Stimulated activated CD4-positive, alpha-beta T cell treated with anti-CD3 and anti-CD28 coated beads, Interleukin-4, amount 100 ng/mL, for 1 hour (primary cell): ENCODE measurements around the gene TMEM271.

ENCODE experiments used
- DNase-seq: peaks from one replicate; pipeline ENCODE4 v3.0.0-alpha.2; 2020

The TMEM271 gene, protein sequence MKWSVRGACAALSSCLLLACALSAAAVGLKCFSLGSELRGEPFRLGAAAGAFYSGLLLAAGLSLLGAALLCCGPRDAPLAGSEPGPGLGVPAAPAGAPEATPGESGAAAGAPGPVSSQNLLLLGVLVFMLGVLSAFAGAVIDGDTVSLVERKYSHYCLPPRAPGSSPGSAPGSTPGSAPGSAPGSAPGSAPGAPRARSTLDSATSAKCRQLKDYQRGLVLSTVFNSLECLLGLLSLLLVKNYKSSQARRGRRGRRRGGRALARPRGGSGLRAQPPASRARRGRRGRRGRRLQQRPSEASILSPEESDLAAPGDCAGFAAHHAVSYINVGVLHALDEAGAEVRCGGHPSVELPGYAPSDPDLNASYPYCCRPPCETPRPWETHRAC

GRCh38 chr4:576245-576821, at the start of gene TMEM271:
TMEM271 (minus strand) TSS chr4:576295; CDS start chr4:576062, 233 bp downstream.
- DNase-seq = no peak

- DNase-seq = no peak
Observed at GRCh38 chr4:625631-626161, 49.6 kb upstream of the TMEM271 start.

GRCh38 chr4:624705-625590, 48.9 kb upstream of the TMEM271 start, which contains the start of gene PDE6B:
PDE6B (plus strand) TSS chr4:625573; CDS start chr4:625627, 54 bp downstream.
- no peak for DNase-seq

DNA sequence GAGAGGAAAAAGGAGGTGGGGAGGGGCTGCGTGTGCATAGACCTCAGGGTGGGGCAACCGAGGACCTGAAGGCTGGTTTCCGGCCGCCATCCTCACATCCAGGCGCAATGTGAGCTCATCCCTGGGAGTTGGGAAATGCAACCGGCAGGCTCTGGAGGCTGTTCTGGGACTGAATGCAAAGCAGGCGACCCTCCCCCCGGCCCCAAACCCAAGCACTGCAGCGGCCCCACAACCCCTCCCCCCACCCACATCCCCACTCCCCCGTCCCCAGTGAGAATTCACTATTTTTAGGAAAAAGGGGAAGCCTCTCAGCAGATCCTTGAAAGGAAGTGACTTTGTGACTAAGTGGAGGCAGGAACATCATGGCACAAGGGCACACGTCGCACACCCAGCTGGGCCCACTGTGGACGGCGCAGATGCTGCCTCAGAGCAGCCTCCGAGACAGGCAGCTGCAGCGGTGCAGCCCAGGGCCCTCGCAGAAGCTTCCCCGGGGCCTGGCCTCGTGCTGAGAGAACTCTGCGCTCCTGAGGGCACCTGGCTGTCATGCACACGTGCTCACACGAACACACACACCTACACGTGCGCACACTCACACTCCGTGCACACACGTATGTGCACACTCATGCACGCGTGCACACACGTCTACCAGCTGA, 47.9 kb upstream of the TMEM271 start:
- DNase-seq = no peak

DNA sequence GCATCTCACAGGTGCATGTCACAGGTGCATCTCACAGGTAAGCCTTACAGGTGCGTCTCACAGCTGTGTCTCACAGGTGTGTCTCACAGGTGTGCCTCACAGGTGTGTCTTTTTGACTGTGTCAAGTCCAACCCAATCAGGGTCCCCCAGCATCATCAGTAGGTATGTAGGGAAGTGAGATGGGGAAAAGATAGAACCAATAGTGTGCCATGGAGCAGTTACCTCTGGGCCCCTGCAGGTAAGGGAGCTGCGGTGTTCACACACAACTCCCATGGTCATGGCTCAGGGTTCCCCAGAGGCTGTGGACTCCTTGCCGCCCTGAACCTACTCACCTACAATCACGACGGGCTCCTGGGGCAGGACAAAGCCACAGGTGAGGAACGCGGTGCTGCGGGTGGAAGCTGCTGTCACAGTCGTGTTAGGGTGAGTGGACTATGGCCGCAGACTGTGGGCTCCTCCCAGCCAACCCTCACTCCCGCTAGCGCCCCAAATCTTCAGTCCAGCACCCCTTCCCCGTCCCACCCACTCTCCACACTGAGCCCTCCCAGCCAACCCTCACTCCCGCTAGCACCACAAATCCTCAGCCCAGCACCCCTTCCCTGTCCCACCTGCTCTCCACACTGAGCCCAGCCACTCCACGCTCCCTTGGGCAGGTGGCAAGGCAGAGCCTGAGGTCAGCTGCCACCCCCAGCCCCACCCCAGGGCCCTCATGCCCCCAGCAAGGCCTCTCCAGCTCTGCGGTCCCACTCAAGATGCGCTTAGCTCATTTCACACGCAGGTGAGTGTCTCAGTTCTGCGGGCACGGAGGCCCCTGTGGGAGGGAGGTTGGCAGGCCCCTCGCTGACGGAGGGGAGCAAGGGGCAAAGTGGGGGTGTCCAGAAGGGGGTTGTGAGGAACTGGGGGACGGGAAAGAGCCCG, 47.2 kb upstream of the TMEM271 start:
- DNase-seq = no peak

DNA sequence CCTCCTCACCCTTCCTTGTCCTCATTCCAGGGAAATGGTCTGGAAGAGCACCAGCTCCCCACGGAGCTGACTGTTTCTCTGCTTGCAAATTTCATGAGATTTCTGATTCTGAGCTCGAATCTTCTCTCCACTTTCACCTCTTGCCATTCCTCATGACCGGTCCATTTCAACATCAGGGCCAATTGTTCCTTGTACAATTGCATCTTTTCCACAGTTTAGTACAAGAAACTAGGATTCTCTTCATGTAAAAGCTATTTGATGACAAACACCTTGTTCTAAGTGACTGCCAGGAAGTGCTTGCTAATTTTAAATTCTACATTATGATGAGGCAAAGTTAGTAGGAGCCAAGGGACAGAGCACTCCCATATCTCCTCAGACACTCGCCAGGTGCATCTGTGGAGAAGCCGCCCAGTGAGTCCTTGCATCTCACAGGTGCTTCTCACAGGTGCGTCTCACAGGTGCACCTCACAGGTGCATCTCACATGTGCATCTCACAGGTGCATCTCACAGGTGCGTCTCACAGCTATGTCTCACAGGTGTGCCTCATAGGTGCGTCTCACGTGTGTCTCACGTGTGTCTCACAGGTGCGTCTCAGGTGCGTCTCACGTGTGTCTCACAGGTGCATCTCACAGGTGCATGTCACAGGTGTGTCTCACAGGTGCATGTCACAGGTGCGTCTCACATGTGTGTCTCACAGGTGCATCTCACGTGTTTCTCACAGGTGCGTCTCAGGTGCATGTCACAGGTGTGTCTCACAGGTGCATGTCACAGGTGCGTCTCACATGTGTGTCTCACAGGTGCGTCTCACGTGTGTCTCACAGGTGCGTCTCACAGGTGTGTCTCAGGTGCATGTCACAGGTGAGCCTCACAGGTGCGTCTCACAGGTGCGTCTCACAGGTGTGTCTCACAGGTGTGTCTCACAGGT, 46.2 kb upstream of the TMEM271 start:
- no peak for DNase-seq

DNA sequence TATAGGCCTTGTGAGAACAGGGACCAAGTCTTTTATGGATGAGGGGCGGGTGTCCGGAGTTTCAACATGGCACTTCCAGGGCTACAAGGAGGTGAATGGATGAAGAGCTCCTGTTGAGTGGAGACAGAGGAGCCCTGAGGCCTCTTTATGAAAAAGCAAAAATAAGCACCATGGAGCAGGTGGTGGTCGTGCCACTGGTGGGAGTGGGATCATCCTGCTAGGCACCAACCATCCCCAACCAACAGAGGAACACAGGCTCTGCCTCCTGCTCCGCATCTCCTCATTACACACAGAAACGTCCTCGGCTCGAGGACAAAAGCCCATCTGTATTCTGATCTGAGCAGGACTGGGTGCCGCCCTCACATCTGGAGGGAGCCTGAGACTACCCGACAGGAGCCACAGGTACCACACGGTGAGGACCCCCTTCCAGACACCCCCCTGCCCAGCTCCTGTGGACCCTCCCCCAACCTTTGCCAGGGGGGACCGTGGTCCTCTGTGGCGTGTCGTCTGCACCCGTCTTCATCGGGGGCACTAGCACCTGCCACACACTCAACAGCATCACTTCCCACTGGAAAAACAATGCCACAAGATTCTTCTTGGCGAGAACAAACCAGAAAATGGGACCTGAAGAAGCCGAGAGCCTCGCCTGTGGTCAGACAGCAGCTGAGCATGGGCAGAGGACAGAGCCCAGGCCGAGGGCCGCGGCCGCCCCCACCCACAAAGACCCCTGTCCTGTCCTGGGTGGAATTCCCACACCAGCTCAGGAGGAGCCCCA, 45.4 kb upstream of the TMEM271 start:
- DNase-seq = no peak

DNA sequence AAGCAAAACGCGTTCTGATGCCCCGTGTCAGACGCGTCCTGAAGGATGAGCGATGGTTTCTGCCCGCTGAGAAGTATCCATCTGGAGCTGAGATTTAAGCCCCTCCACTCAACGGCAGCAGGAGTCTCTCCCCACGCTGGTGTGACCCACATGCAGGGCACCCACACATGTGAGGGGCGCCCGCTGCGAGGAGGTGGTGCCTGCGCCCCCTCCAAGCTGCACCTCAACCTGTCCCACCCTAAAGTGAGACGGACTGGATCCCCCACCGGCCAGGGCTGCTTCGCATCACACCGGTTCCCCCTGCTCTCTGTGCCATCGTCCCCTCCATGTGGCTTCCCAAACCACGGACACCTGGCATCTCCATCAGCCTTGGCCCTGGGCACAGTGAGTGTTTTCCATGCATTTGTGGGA, 44.8 kb upstream of the TMEM271 start:
- DNase-seq = no peak

- DNase-seq = no peak
Observed at GRCh38 chr4:620201-620600, 44.1 kb upstream of the TMEM271 start.

DNA sequence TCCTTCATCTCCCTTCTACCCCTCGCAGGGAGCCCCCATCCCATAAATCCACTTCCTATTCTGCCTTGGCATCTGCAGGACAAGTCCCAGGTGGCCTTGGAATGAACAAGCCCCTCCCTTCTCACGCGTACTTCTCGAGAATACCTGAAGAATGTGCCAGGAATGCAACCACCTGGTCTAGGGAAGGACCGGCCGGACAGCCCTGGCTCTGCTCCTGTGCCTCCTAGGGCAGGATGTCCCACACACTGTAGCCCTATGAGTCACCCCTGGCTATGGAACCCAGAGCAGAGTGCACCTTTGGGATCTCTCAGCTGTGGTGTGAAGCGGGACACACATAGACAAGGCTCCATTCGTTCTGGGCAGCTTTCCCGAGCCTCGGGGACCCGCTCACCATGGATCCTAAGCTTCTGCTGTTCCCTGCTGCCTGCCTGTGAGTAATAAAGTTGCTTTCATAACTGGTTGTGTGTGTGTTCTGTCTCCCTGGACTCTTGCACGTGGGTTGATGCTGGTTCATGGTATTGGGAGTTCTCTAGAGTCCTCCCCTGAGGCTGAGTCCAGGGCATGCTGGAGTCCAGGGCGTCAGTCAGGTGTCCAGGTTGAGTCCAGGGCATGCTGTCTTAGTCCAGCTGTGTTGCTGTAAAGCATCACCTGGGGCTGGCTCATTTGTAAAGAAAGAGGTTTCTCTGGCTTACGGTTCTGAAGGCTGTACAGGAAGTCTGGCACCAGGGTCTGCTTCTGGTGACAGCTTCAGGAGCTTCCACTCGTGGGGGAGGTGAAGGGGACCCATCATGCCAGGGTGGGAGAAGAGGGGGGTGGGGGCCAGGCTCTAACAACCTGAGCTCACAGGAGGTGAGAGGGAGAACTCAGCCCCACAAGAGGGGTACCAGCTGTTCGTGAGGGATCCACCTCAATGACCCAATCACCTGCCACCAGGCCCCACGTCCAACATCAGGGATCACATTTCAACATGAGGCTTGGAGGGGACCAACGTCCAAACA, 41.8 kb upstream of the TMEM271 start:
- DNase-seq = no peak

GRCh38 chr4:616911-617643, 41.0 kb upstream of the TMEM271 start:
- DNase-seq = no peak

- DNase-seq = no peak
Observed at GRCh38 chr4:616091-616490, 40.0 kb upstream of the TMEM271 start.

- no peak for DNase-seq
Observed at GRCh38 chr4:613126-613525, 37.0 kb upstream of the TMEM271 start.

DNA sequence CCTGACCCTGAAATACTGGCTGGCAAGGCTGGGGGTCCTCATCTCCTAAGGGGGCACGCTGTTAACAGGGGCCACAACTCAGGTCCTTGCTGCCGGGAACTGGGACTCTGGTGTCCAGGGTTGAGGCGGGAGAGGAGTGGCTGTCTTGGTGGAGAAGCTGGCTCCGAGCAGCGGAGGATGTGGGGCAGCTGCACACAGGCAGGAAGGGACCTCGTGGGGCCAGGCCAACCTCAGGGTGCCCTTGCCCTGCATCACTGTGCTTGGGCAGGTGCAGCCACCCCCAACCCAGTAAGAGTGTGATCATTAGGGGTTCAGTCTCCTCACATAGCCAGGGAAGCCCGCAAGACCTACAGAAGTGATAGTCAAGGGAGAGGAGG, 36.6 kb upstream of the TMEM271 start:
- no peak for DNase-seq

DNA sequence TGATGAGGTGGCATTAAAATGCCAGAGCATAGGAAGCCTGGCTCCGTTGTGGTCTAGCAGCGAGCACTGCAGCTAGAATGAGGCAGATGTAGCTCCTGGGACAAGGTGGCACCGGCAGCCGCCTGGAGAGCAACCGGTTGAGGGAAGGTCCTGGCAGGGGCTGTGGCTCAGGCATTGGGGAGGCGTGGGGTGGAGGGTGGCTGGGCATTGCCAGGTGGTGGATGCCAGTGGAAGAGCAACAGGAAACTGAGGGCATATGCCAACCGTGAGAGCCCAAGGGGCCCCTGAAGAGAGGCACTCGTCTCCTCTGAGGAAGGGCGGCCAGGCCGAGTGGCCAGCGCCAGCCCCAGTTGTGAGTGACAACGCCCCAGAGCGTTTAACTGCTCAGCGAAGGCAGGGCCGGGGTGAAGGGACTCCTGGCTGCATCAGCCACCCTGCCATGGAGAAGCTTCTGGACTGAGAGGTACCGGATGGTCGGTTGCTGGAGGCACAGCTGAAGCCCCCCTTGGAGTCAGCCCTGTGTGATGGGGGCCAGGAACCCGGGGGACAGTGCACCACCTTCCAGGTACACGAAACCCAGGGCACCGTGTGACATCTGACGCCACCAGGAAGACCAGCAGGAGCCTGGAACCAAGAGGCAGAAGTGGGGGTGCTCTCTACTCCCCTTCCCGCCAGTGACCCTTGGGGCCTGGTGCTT, 36.1 kb upstream of the TMEM271 start:
- no peak for DNase-seq

DNA sequence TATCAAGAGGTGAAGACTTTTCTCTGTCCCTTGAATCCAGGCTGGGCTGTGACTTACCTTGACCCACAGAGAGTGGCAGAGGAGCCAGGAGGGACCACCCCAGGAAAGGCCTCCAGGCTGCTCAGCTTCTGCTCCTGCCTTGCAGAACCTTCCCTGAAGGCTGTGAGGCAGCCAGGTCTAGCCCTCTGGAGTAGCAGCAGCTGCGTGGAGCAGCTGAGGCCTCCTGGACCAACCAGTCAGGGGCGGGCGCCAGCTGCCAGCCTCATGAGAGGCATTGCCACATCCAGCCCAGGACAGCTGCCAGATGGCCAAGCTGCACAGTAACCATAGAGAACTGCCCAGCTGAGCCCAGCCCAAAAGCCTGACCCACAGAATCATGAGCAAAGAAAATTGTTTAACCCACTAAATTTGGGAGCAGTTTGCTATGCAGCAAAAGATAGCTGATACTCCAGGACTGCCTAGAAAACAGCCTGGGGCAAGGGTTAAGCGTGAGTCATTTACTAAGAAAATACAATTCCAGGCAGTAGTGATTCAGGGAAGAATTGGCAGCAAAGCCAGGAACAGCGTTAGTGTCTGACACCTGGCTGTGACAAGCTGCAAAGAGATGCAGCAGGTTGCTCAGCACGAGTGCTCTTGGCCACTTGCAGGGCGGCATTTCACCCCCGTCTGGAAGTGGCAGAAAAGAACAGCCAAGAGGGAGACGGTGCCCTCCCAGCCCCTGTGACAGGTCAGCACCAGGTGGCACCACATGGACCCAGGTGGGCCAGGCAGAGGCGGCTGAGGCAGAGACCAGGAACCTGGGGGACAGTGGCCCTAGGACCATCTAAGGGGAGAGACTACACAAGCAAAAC, 34.5 kb upstream of the TMEM271 start:
- no peak for DNase-seq
